ENCODE data around the gene FMNL3.

DNA sequence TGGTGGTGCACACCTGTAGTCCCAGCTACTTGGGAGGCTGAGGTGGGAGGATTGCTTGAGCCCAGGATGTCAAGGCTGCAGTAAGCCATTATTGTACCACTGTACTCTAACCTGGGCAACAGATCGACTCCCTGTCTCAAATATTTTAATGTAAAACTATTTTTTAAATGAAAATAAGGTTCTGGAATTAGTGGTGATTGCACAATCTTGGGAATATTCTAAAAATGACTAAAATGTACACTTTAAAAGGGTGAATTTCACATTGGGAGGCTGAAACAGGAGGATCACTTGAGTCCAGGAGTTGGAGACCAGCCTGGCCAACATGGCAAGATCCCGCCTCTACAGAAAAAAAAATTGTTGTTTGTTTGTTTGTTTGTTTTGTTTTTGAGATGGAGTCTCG lies 21.2 kb upstream of the FMNL3 start:
- TF ChIP-seq, protein P1, sequence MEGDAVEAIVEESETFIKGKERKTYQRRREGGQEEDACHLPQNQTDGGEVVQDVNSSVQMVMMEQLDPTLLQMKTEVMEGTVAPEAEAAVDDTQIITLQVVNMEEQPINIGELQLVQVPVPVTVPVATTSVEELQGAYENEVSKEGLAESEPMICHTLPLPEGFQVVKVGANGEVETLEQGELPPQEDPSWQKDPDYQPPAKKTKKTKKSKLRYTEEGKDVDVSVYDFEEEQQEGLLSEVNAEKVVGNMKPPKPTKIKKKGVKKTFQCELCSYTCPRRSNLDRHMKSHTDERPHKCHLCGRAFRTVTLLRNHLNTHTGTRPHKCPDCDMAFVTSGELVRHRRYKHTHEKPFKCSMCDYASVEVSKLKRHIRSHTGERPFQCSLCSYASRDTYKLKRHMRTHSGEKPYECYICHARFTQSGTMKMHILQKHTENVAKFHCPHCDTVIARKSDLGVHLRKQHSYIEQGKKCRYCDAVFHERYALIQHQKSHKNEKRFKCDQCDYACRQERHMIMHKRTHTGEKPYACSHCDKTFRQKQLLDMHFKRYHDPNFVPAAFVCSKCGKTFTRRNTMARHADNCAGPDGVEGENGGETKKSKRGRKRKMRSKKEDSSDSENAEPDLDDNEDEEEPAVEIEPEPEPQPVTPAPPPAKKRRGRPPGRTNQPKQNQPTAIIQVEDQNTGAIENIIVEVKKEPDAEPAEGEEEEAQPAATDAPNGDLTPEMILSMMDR (IDR thresholded peaks at IDR 0.05) = no peak
- TF ChIP-seq POLR2A (IDR thresholded peaks at IDR 0.05) = no peak
- TF ChIP-seq EP300 (IDR thresholded peaks at IDR 0.05) = no peak
